ENCODE results near the gene C4orf50.

- no peak for TF ChIP-seq L3MBTL2 (conservative IDR thresholded peaks at IDR 0.05)
- TF ChIP-seq SP1 (IDR thresholded peaks at IDR 0.05), result no peak
- no peak for TF ChIP-seq NFRKB (IDR thresholded peaks at IDR 0.05)
- TF ChIP-seq ARNT (IDR thresholded peaks at IDR 0.05), result no peak
- TF ChIP-seq FOXK2 (IDR thresholded peaks at IDR 0.05), result no peak
- no peak for TF ChIP-seq CTBP1 (IDR thresholded peaks at IDR 0.05; ENCODE audit: borderline replicate concordance)
- no peak for TF ChIP-seq SUZ12 (IDR thresholded peaks at IDR 0.05)
- no peak for TF ChIP-seq LEF1 (IDR thresholded peaks at IDR 0.05; ENCODE audit: borderline replicate concordance)
- no peak for TF ChIP-seq ELF4 (IDR thresholded peaks at IDR 0.05)
- TF ChIP-seq FOXM1 (IDR thresholded peaks at IDR 0.05; ENCODE audit: borderline replicate concordance), result no peak
Measured at GRCh38 chr4:5892323-5893003, 125.8 kb downstream of the C4orf50 start.
